ENCODE data around the gene RAPGEF5. TPM values are rescaled to one million over a fixed set of nuclear protein-coding genes. Genes with fewer than 3 reads are reported as not detected.

RAPGEF5 gene
- total RNA-seq, 1 donor = 1.1 TPM

DNA sequence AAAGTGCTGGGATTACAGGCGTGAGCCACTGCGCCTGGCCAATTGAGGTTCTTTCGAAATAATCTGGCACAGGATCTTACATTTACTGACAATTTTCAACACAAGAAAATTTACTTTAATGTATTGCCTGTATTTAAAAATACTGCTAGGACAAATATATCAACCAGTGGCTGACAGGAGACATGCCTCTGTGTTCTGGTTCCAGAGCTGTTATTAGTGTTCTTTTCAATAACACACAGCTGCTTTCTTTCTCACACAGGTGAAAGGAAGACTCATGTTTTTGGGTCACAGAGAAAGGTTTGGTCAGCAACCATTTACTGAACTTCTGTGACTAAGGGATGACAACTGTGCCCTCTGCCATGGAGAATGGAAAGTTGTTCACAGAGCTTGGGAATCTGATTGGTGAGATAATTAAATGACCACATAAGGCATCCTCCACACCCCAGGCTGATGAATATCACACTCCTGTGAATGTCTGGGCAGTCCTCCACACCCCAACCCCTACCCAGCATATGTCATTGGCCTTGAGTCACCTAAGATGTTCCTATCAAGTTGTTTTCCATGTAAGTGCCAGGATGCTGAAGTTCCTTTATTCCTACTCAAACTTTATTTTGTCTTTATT lies 180.1 kb downstream of the RAPGEF5 start:
- Histone ChIP-seq H3K4me3 (ENCODE audit: insufficient read depth, low read length) (no peak overlapping the region), H3K79me2 (ENCODE audit: insufficient read depth, low read length) (no peaks in the 10 kb centered on the region), H3K27me3 (ENCODE audit: insufficient read depth, low read length) (no peaks in the 10 kb centered on the region), H2AFZ (ENCODE audit: low read length) (no peak overlapping the region), H3K27ac (ENCODE audit: low read depth, low read length) (no peak overlapping the region), H3K4me2 (ENCODE audit: insufficient read depth, low read length) (no peak overlapping the region), H4K20me1 (ENCODE audit: insufficient read depth, low read length) (no peaks in the 10 kb centered on the region), H3K4me1 (ENCODE audit: insufficient read depth, low read length) (no peaks in the 10 kb centered on the region), H3K36me3 (ENCODE audit: insufficient read depth, low read length) (no peaks in the 10 kb centered on the region), H3K9me3 (ENCODE audit: low read depth, low read length) (no peaks in the 10 kb centered on the region)
- TF ChIP-seq, protein P1, sequence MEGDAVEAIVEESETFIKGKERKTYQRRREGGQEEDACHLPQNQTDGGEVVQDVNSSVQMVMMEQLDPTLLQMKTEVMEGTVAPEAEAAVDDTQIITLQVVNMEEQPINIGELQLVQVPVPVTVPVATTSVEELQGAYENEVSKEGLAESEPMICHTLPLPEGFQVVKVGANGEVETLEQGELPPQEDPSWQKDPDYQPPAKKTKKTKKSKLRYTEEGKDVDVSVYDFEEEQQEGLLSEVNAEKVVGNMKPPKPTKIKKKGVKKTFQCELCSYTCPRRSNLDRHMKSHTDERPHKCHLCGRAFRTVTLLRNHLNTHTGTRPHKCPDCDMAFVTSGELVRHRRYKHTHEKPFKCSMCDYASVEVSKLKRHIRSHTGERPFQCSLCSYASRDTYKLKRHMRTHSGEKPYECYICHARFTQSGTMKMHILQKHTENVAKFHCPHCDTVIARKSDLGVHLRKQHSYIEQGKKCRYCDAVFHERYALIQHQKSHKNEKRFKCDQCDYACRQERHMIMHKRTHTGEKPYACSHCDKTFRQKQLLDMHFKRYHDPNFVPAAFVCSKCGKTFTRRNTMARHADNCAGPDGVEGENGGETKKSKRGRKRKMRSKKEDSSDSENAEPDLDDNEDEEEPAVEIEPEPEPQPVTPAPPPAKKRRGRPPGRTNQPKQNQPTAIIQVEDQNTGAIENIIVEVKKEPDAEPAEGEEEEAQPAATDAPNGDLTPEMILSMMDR (IDR thresholded peaks at IDR 0.05; ENCODE audit: extremely low read depth, low read depth, low read length) = no peak
- no peak for DNase-seq (ENCODE audit: insufficient read length, low spot score, missing footprints)

DNA sequence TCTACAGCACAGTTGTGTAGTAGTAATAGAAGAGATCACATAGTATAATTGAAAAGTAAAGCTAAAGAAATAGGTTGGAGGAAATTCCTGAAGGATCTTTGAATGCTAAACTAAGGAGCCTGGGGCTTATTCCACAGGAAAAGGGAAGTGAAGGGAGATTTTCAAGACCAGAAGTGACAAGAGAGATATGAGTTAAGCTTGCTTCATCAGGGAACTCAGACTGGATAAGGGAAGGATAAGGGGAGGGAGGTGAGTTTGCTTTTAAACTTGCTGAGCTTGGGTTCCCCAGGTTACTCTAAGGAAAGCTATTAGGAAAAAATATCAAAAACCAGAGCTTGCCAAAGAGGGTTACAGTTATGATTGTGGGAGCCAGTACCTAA lies 182.4 kb downstream of the RAPGEF5 start:
- Histone ChIP-seq H3K27me3 (ENCODE audit: insufficient read depth, low read length) (no peaks in the 10 kb centered on the region), H2AFZ (ENCODE audit: low read length) (no peak overlapping the region), H3K79me2 (ENCODE audit: insufficient read depth, low read length) (no peaks in the 10 kb centered on the region), H3K27ac (ENCODE audit: low read depth, low read length) (no peak overlapping the region), H3K4me3 (ENCODE audit: insufficient read depth, low read length) (no peak overlapping the region), H3K4me1 (ENCODE audit: insufficient read depth, low read length) (no peaks in the 10 kb centered on the region), H3K36me3 (ENCODE audit: insufficient read depth, low read length) (no peaks in the 10 kb centered on the region), H3K4me2 (ENCODE audit: insufficient read depth, low read length) (no peak overlapping the region), H3K9me3 (ENCODE audit: low read depth, low read length) (no peaks in the 10 kb centered on the region), H4K20me1 (ENCODE audit: insufficient read depth, low read length) (no peaks in the 10 kb centered on the region)
- no peak for DNase-seq (ENCODE audit: insufficient read length, low spot score, missing footprints)
- TF ChIP-seq, protein P1 (IDR thresholded peaks at IDR 0.05; ENCODE audit: extremely low read depth, low read depth, low read length) = no peak

DNA sequence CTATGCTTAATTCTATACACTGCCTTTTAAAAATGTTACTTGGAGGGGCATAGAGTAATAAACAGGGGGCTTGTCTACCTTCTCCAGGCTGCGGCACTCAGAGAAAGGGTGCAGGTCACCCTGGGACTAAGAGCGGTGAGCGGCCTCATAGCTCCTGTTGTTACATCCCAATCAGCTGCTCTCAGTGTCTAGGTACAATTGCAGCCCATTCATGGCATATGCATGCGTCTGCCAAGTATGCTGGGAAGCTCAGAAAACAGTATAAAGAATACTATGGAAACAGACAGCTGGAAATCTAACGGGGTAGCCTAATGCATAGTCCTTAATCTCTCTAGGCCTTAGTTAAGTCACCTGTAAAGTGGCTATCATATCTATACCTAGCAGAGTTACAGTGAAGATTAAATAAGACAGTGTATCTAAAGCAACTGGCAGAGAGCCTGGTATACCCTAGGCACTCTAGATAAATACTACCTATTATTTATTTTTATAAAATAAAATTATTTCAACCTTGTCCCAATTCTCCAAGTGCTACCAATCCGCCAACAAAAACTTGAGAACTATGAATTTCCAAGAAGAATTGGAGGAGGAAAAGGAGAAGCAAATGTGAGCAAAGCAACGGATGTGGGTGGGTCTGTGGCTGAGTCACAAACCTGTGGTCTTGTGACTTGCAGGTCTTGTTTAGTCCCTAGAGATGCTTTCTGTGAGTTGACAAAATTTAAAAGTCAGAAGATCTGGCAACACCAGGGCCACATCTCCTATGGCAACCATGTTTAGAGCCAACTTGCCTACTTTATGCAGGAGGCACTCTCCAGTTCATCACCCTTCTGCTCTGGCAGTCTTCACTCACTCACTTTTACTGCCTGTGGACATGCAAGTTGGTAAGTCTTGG lies 183.0 kb downstream of the RAPGEF5 start:
- H3K27ac ChIP-seq (ENCODE audit: low read depth, low read length) = no peak overlapping the region
- no peaks in the 10 kb centered on the region for H3K4me1 ChIP-seq (ENCODE audit: insufficient read depth, low read length)
- no peaks in the 10 kb centered on the region for H3K27me3 ChIP-seq (ENCODE audit: insufficient read depth, low read length)
- H4K20me1 ChIP-seq (ENCODE audit: insufficient read depth, low read length) = no peaks in the 10 kb centered on the region
- DNase-seq (ENCODE audit: insufficient read length, low spot score, missing footprints) = no peak
- H3K9me3 ChIP-seq (ENCODE audit: low read depth, low read length) = no peaks in the 10 kb centered on the region
- TF ChIP-seq, protein P1 (IDR thresholded peaks at IDR 0.05; ENCODE audit: extremely low read depth, low read depth, low read length) = no peak
- H2AFZ ChIP-seq (ENCODE audit: low read length) = no peak overlapping the region
- no peaks in the 10 kb centered on the region for H3K79me2 ChIP-seq (ENCODE audit: insufficient read depth, low read length)
- H3K4me2 ChIP-seq (ENCODE audit: insufficient read depth, low read length) = no peak overlapping the region
- H3K36me3 ChIP-seq (ENCODE audit: insufficient read depth, low read length) = no peaks in the 10 kb centered on the region
- H3K4me3 ChIP-seq (ENCODE audit: insufficient read depth, low read length) = no peak overlapping the region

- no peaks in the 10 kb centered on the region for H3K36me3 ChIP-seq (ENCODE audit: insufficient read depth, low read length)
- H4K20me1 ChIP-seq (ENCODE audit: insufficient read depth, low read length) = no peaks in the 10 kb centered on the region
- no peaks in the 10 kb centered on the region for H3K79me2 ChIP-seq (ENCODE audit: insufficient read depth, low read length)
- no peak overlapping the region for H3K4me3 ChIP-seq (ENCODE audit: insufficient read depth, low read length)
- H3K4me2 ChIP-seq (ENCODE audit: insufficient read depth, low read length) = no peak overlapping the region
- no peaks in the 10 kb centered on the region for H3K4me1 ChIP-seq (ENCODE audit: insufficient read depth, low read length)
- TF ChIP-seq, protein P1 (IDR thresholded peaks at IDR 0.05; ENCODE audit: extremely low read depth, low read depth, low read length) = no peak
- H3K27ac ChIP-seq (ENCODE audit: low read depth, low read length) = no peak overlapping the region
- no peak overlapping the region for H2AFZ ChIP-seq (ENCODE audit: low read length)
- DNase-seq (ENCODE audit: insufficient read length, low spot score, missing footprints) = no peak
- no peaks in the 10 kb centered on the region for H3K9me3 ChIP-seq (ENCODE audit: low read depth, low read length)
- no peaks in the 10 kb centered on the region for H3K27me3 ChIP-seq (ENCODE audit: insufficient read depth, low read length)
Measured at GRCh38 chr7:22168129-22168634, 188.8 kb downstream of the RAPGEF5 start.

Data from osteoblast (primary cell).